ENCODE data around the gene ARHGAP18. TPM values are rescaled to one million over a fixed set of nuclear protein-coding genes. Genes with fewer than 3 reads are reported as not detected.

ARHGAP18 gene
- total and polyA plus RNA-seq, 4 experiments from 2014 or later, result 2.3 to 4.6 (median 4.0) TPM

GRCh38 chr6:129605095-129605494 lies 104.9 kb downstream of the ARHGAP18 start:
- Mint-ChIP-seq H3K27me3 (no peaks in the 10 kb centered on the region), H3K36me3 (peaks cover 2 to 21% of the 10 kb centered on the region in 2 donors), H3K4me1 (no peaks in the 10 kb centered on the region), H3K4me3 (no peak overlapping the region), H3K9me3 (no peaks in the 10 kb centered on the region), H3K27ac (no peak overlapping the region)
- H3K27me3 ChIP-seq (ENCODE audit: insufficient read depth, low read length), result no peaks in the 10 kb centered on the region
- no peaks in the 10 kb centered on the region for H3K9me3 ChIP-seq (ENCODE audit: control insufficient read depth in 1 of 2, low read length in 2 of 2)
- no peaks in the 10 kb centered on the region for H3K36me3 ChIP-seq (ENCODE audit: insufficient read depth, low read length)
- CTCF ChIA-PET (ENCODE audit: partially characterized antibody), result interaction anchor here (10.5 kb wide), 1 partner anchor 123 kb away, joined by 287 read pairs; no protein-coding TSS in a partner anchor
- H3K27ac ChIP-seq (ENCODE audit: low read depth, low read length), result no peak overlapping the region
- POLR2A ChIA-PET (ENCODE audit: partially characterized antibody), result no interaction called here
- no peak for DNase-seq
- H3K4me3 ChIP-seq (ENCODE audit: low read length in 2 of 2), result no peak overlapping the region
- intact Hi-C loops (cut with micrococcal nuclease), result no loop called here
- no peaks in the 10 kb centered on the region for H3K4me1 ChIP-seq (ENCODE audit: insufficient read depth, low read length)

- Histone ChIP-seq H3K27me3 (ENCODE audit: insufficient read depth, low read length) (no peaks in the 10 kb centered on the region), H3K27ac (ENCODE audit: low read depth, low read length) (no peak overlapping the region), H3K4me1 (ENCODE audit: insufficient read depth, low read length) (no peaks in the 10 kb centered on the region), H3K9me3 (ENCODE audit: control insufficient read depth in 1 of 2, low read length in 2 of 2) (no peaks in the 10 kb centered on the region), H3K4me3 (ENCODE audit: low read length in 2 of 2) (no peak overlapping the region), H3K36me3 (ENCODE audit: insufficient read depth, low read length) (no peaks in the 10 kb centered on the region)
- Mint-ChIP-seq H3K4me1 (no peaks in the 10 kb centered on the region), H3K9me3 (no peaks in the 10 kb centered on the region), H3K27ac (peak overlapping the region in 1 of 7 donors; percentile 37), H3K4me3 (no peak overlapping the region), H3K36me3 (peaks cover 2 to 14% of the 10 kb centered on the region in 2 donors), H3K27me3 (no peaks in the 10 kb centered on the region)
- POLR2A ChIA-PET (ENCODE audit: partially characterized antibody), result no interaction called here
- CTCF ChIA-PET (ENCODE audit: partially characterized antibody), result interaction anchor here (0.9 to 10.5 kb wide), 3 partner anchors 38 to 417 kb away, joined by 3 to 287 read pairs (median 3); no protein-coding TSS in a partner anchor
- DNase-seq, result no peak
- intact Hi-C loops (cut with micrococcal nuclease), result no loop called here
These were observed 105.7 kb downstream of the ARHGAP18 start for GRCh38 chr6:129604321-129604720.

- H3K36me3 Mint-ChIP-seq, result peaks cover 2 to 12% of the 10 kb centered on the region in 2 donors
- CTCF ChIA-PET (ENCODE audit: partially characterized antibody), result interaction anchor here (0.9 to 10.5 kb wide), 4 partner anchors 39 to 418 kb away, joined by 3 to 287 read pairs (median 4); no protein-coding TSS in a partner anchor
- Histone ChIP-seq H3K9me3 (ENCODE audit: control insufficient read depth in 1 of 2, low read length in 2 of 2) (no peaks in the 10 kb centered on the region), H3K4me3 (ENCODE audit: low read length in 2 of 2) (no peak overlapping the region), H3K27me3 (ENCODE audit: insufficient read depth, low read length) (no peaks in the 10 kb centered on the region), H3K4me1 (ENCODE audit: insufficient read depth, low read length) (no peaks in the 10 kb centered on the region), H3K27ac (ENCODE audit: low read depth, low read length) (no peak overlapping the region), H3K36me3 (ENCODE audit: insufficient read depth, low read length) (no peaks in the 10 kb centered on the region)
- no peaks in the 10 kb centered on the region for H3K4me1 Mint-ChIP-seq
- H3K27ac Mint-ChIP-seq, result no peak overlapping the region
- no peaks in the 10 kb centered on the region for H3K27me3 Mint-ChIP-seq
- H3K9me3 Mint-ChIP-seq, result no peaks in the 10 kb centered on the region
- POLR2A ChIA-PET (ENCODE audit: partially characterized antibody), result no interaction called here
- H3K4me3 Mint-ChIP-seq, result no peak overlapping the region
- no peak for DNase-seq
- intact Hi-C loops (cut with micrococcal nuclease), result no loop called here
These were observed 106.2 kb downstream of the ARHGAP18 start for GRCh38 chr6:129603741-129604140.

DNA sequence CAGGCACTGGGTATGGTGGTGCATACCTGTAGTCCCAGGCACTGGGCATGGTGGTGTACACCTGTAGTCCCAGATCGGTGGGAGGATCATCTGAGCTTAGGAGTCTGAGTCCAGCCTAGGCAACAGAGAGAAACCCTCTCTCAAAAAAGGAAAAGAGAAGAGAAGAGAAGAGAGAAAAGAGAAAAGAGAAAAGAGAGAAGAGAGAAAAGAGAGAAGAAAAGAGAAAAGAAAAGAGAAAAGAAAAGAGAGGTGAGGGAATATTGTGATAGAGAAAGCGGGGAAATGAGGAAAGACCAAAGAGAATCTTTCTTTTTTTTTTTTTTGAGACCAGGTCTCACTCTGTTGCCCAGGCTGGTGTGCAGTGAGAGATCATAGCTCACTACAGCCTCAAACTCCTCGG lies 108.7 kb downstream of the ARHGAP18 start:
- Histone ChIP-seq H3K27me3 (ENCODE audit: insufficient read depth, low read length) (no peaks in the 10 kb centered on the region), H3K4me1 (ENCODE audit: insufficient read depth, low read length) (peaks cover 3% of the 10 kb centered on the region), H3K27ac (ENCODE audit: low read depth, low read length) (no peak overlapping the region), H3K4me3 (ENCODE audit: low read length in 2 of 2) (no peak overlapping the region), H3K36me3 (ENCODE audit: insufficient read depth, low read length) (no peaks in the 10 kb centered on the region), H3K9me3 (ENCODE audit: control insufficient read depth in 1 of 2, low read length in 2 of 2) (no peaks in the 10 kb centered on the region)
- Mint-ChIP-seq H3K27me3 (no peaks in the 10 kb centered on the region), H3K4me1 (peaks cover 0 to 2% (median under 1%) of the 10 kb centered on the region in 4 donors), H3K27ac (peak overlapping the region in 3 of 7 donors; percentile 6 to 59 (median 48)), H3K36me3 (peaks cover 0 to 3% of the 10 kb centered on the region in 2 donors), H3K9me3 (no peaks in the 10 kb centered on the region), H3K4me3 (no peak overlapping the region)
- ChIA-PET POLR2A (ENCODE audit: partially characterized antibody) (no interaction called here), CTCF (ENCODE audit: partially characterized antibody) (interaction anchor here (0.7 to 10.5 kb wide), 6 partner anchors 14 to 174 kb away, joined by 3 to 287 read pairs (median 17); no protein-coding TSS in a partner anchor)
- no peak for DNase-seq
- intact Hi-C loops (cut with micrococcal nuclease), result no loop called here

DNA sequence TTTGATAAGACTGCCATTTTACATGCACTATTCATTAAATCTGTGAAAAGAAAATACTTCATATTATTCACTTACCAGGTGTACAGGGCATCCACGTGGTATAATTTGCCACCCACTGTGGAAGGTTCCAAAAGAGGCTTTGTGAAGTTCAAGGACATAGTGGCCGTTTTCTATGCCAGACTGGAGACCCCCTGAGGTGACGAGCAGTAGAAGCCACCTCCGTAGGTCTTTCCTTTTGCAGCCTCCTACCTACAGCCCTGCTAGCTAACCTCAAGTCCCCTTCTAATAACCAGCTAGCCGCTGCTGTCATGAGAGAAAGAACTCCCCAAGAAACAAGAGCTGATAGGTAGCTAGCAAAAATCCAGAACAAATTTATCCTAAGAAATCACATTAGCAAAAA lies 110.5 kb downstream of the ARHGAP18 start:
- CTCF ChIA-PET (ENCODE audit: partially characterized antibody), result interaction anchor here (1.1 to 10.5 kb wide), 13 partner anchors 9 to 422 kb away, joined by 3 to 287 read pairs (median 7); no protein-coding TSS in a partner anchor
- H3K36me3 Mint-ChIP-seq, result no peaks in the 10 kb centered on the region
- H3K36me3 ChIP-seq (ENCODE audit: insufficient read depth, low read length), result no peaks in the 10 kb centered on the region
- no peak overlapping the region for H3K27ac ChIP-seq (ENCODE audit: low read depth, low read length)
- no peaks in the 10 kb centered on the region for H3K9me3 Mint-ChIP-seq
- no peak overlapping the region for H3K4me3 ChIP-seq (ENCODE audit: low read length in 2 of 2)
- POLR2A ChIA-PET (ENCODE audit: partially characterized antibody), result interaction anchor here (1.3 to 1.4 kb wide), 2 partner anchors 72 to 422 kb away, joined by 3 to 4 read pairs; no protein-coding TSS in a partner anchor
- H3K4me1 Mint-ChIP-seq, result peaks cover 0 to 2% (median under 1%) of the 10 kb centered on the region in 4 donors
- H3K27ac Mint-ChIP-seq, result no peak overlapping the region
- no peak overlapping the region for H3K4me3 Mint-ChIP-seq
- intact Hi-C loops (cut with micrococcal nuclease), result no loop called here
- H3K27me3 ChIP-seq (ENCODE audit: insufficient read depth, low read length), result no peaks in the 10 kb centered on the region
- H3K27me3 Mint-ChIP-seq, result no peaks in the 10 kb centered on the region
- DNase-seq, result no peak
- H3K9me3 ChIP-seq (ENCODE audit: control insufficient read depth in 1 of 2, low read length in 2 of 2), result no peaks in the 10 kb centered on the region
- peaks cover 3% of the 10 kb centered on the region for H3K4me1 ChIP-seq (ENCODE audit: insufficient read depth, low read length)

DNA sequence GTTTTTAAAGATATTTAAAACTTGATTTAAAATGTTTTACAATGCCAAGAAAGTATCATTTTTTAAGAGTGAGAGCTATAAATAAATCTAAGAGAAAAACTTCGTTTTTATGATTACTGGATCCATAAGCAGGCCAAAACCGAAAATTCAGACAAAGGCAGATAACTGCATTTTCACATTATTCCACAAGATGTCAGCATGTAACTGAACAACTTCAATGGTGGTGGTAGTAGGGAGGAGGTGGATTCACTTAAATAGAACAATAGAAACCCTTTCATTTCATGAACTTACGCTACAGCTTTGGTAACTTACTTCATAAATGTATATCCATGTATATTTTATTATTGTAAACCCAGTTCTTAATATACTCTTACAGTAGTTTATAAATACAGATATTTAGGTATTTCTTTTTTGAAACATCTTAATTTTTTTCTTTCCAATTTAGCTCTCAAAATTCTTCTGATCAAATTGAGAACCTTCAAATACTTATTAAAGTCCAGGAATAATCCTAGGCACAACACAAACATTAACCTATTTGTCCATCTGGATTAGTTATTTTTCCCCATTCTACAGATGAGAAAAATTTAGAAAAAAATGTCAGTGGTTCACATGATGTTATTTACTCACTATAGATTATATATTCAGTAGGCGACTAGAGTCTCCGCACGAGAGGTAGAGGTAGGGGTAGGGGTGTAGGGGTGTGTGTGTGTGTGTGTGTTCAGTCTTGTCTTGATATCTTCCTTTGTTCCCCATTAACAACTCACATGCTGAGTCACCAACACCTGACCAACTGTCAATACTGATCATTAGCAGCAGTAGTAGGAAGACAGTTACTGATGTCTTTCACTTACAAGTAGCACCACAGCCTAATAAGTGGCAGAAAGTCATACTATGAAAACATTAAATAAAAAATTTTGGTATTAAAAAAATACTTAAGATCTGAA lies 111.5 kb downstream of the ARHGAP18 start:
- CTCF ChIA-PET (ENCODE audit: partially characterized antibody), result interaction anchor here (0.6 to 10.5 kb wide), 44 partner anchors 8 to 435 kb away, joined by 3 to 287 read pairs (median 5); partner anchors contain the start of gene ARHGAP18
- H3K27ac ChIP-seq (ENCODE audit: low read depth, low read length), result no peak overlapping the region
- peak in 4 of 5 donors; percentile 68 to 73 (median 71) for DNase-seq
- peaks cover 3% of the 10 kb centered on the region for H3K4me1 ChIP-seq (ENCODE audit: insufficient read depth, low read length)
- Mint-ChIP-seq H3K4me1 (peaks cover 0 to 2% (median under 1%) of the 10 kb centered on the region in 4 donors), H3K27ac (no peak overlapping the region), H3K9me3 (no peaks in the 10 kb centered on the region), H3K27me3 (no peaks in the 10 kb centered on the region), H3K36me3 (no peaks in the 10 kb centered on the region), H3K4me3 (no peak overlapping the region)
- intact Hi-C loops (cut with micrococcal nuclease), result loop anchor here (1.0 kb wide), 6 partner anchors 73 to 423 kb away; no protein-coding TSS in a partner anchor
- H3K27me3 ChIP-seq (ENCODE audit: insufficient read depth, low read length), result no peaks in the 10 kb centered on the region
- H3K4me3 ChIP-seq (ENCODE audit: low read length in 2 of 2), result no peak overlapping the region
- POLR2A ChIA-PET (ENCODE audit: partially characterized antibody), result interaction anchor here (0.7 to 3.0 kb wide), 3 partner anchors 41 to 423 kb away, joined by 4 to 24 read pairs (median 5); no protein-coding TSS in a partner anchor
- no peaks in the 10 kb centered on the region for H3K9me3 ChIP-seq (ENCODE audit: control insufficient read depth in 1 of 2, low read length in 2 of 2)
- H3K36me3 ChIP-seq (ENCODE audit: insufficient read depth, low read length), result no peaks in the 10 kb centered on the region

Measured in CD4-positive, alpha-beta memory T cell (primary cell).